OCI-LY7 (cell line): Measurements from ENCODE around the gene CRK. TPM values are rescaled to one million over a fixed set of nuclear protein-coding genes. Genes with fewer than 3 reads are reported as not detected.
A peak's percentile ranks its signal among the peaks of the same experiment; 100 is the strongest.
"Not testable (repeated sequence)": the region's sequence is repeated elsewhere in the genome, so short reads cannot be mapped to it uniquely, and the experiment has no call there.

ENCODE experiments used
- BruUV-seq: library from RNA; stranded (reverse); fragments of 400-500 nt; replicated peaks from 2 replicates; lab custom pipeline; 2021; lab: Mats Ljungman, UMichigan
- CTCF ChIA-PET: fragments of 300-600 bp; sonication (Branson Sonifier 250); formaldehyde crosslinking; loops from one replicate; lab custom pipeline; 2022; ENCODE audit warnings: antibody characterized with exemption; ENCODE audit not compliant: unreplicated experiment; lab: Charles Lee
- POLR2A ChIA-PET: fragments of 300-600 bp; sonication (Branson Sonifier 250); formaldehyde crosslinking; loops from one replicate; lab custom pipeline; 2022; ENCODE audit warnings: antibody characterized with exemption; lab: Charles Lee
- DNase-seq: peaks from one replicate; pipeline ENCODE4 v3.0.0-alpha.2; 2015; ENCODE audit warnings: low spot score
- H2AFZ ChIP-seq: fragments of 200-600 bp; sonication (generic), shearing (Covaris generic); 2 replicates; pipeline ENCODE4 v1.6.1; 2014; ENCODE audit warnings: mild to moderate bottlenecking, antibody characterized with exemption, low read length, moderate library complexity
- H3K27ac ChIP-seq: fragments of 200-600 bp; sonication (generic); 2 replicates; pipeline ENCODE4 v1.5.1; 2014; ENCODE audit warnings: mixed run types, low read depth, mild to moderate bottlenecking, moderate library complexity, low read length, inconsistent platforms; ENCODE audit not compliant: poor library complexity, severe bottlenecking
- H3K36me3 ChIP-seq: fragments of 200-600 bp; sonication (generic); 2 replicates; pipeline ENCODE4 v1.6.1; 2014; ENCODE audit warnings: mild to moderate bottlenecking, antibody characterized with exemption, low read length, moderate library complexity, mixed read lengths; ENCODE audit not compliant: insufficient read depth
- H3K4me1 ChIP-seq: fragments of 200-600 bp; sonication (generic); 2 replicates; pipeline ENCODE4 v1.5.1; 2014; ENCODE audit warnings: mild to moderate bottlenecking, low read length; ENCODE audit not compliant: insufficient read depth, poor library complexity, severe bottlenecking
- H3K4me2 ChIP-seq: fragments of 200-600 bp; sonication (generic); 2 replicates; pipeline ENCODE4 v1.6.1; 2014; ENCODE audit warnings: mild to moderate bottlenecking, low read length
- H3K4me3 ChIP-seq: fragments of 200-600 bp; sonication (generic); 2 replicates; pipeline ENCODE4 v1.5.1; 2014; ENCODE audit warnings: mild to moderate bottlenecking, low read depth, low read length; ENCODE audit not compliant: poor library complexity, severe bottlenecking
- H3K79me2 ChIP-seq: fragments of 200-600 bp; sonication (generic); 2 replicates; pipeline ENCODE4 v1.6.1; 2016; ENCODE audit warnings: low read depth, mild to moderate bottlenecking, low read length, moderate library complexity, mixed read lengths; ENCODE audit not compliant: insufficient read depth
- H3K9me2 ChIP-seq: fragments of 200-600 bp; sonication (generic); 2 replicates; pipeline ENCODE4 v1.6.1; 2016; ENCODE audit warnings: mild to moderate bottlenecking, low read length, mixed read lengths; ENCODE audit not compliant: insufficient read depth
- H3K9me3 ChIP-seq: fragments of 200-600 bp; sonication (generic); 2 replicates; pipeline ENCODE4 v1.6.1; 2014; ENCODE audit warnings: mild to moderate bottlenecking, mixed run types, low read length, mixed read lengths
- H4K20me1 ChIP-seq: fragments of 200-600 bp; sonication (generic); 2 replicates; pipeline ENCODE4 v1.6.1; 2014; ENCODE audit warnings: mild to moderate bottlenecking, antibody characterized with exemption, low read length, moderate library complexity, mixed read lengths; ENCODE audit not compliant: insufficient read depth
- CTCF ChIP-seq: fragments of 200-600 bp; sonication (generic); conservative IDR thresholded peaks from 2 replicates; pipeline ENCODE4 v1.5.1; 2014; ENCODE audit warnings: mild to moderate bottlenecking, antibody characterized with exemption, low read length, moderate library complexity, mixed read lengths
- EZH2phosphoT487 ChIP-seq: fragments of 200-600 bp; sonication (generic); IDR thresholded peaks from 2 replicates; pipeline ENCODE4 v1.6.1; 2018; ENCODE audit warnings: low read depth, borderline replicate concordance, mild to moderate bottlenecking, mixed run types, antibody characterized with exemption, low read length, moderate library complexity, mixed read lengths
- intact Hi-C: fragments of 100-400 bp; cut with micrococcal nuclease; formaldehyde crosslinking; loops from one replicate; pipeline ENCODE4 v1.10.0; 2022; ENCODE audit not compliant: unreplicated experiment
- total RNA-seq, 2 experiments: library from RNA; depleted of rRNA in 1 of 2; stranded (reverse); fragments of >200 nt in 1 of 2; shearing (Covaris generic) in 1 of 2; gene quantifications; 2 replicates each; pipeline ENCODE4 v1.2.3, GENCODE V29; 2014 to 2022

CRK gene
- total RNA-seq, 2 experiments from 2014 or later = 30.4 to 32.0 TPM

GRCh38 chr17:1398931-1399678 lies 56.9 kb downstream of the CRK start:
- ChIA-PET POLR2A (interaction anchor here (0.7 kb wide), 1 partner anchor 117 kb away, joined by 3 read pairs; the partner anchor contains the start of gene INPP5K), CTCF (no interaction called here)
- no peaks in the 10 kb centered on the region for H3K9me3 ChIP-seq
- no peak overlapping the region for H2AFZ ChIP-seq
- intact Hi-C loops = loop anchor here (1.0 kb wide), 1 partner anchor 34 kb away; no protein-coding TSS in a partner anchor
- peaks cover 58% of the 10 kb centered on the region for H3K79me2 ChIP-seq
- peaks cover 34% of the 10 kb centered on the region for H3K4me1 ChIP-seq
- H3K9me2 ChIP-seq = no peaks in the 10 kb centered on the region
- H4K20me1 ChIP-seq = peaks cover 22% of the 10 kb centered on the region
- no TSS peak for BruUV-seq
- peak overlapping the region; percentile 97 for H3K4me3 ChIP-seq
- peak; percentile 63 for DNase-seq
- H3K36me3 ChIP-seq = peaks cover 49% of the 10 kb centered on the region
- peak overlapping the region; percentile 90 for H3K4me2 ChIP-seq
- TF ChIP-seq EZH2phosphoT487 (no peak), CTCF (no peak)
- H3K27ac ChIP-seq = peak overlapping the region; percentile 72

GRCh38 chr17:1398028-1398427 lies 58.0 kb downstream of the CRK start:
- Histone ChIP-seq H3K79me2 (peaks cover 69% of the 10 kb centered on the region), H4K20me1 (peaks cover 31% of the 10 kb centered on the region), H3K4me3 (peak overlapping the region; percentile 97), H3K4me1 (peaks cover 45% of the 10 kb centered on the region), H3K27ac (no peak overlapping the region), H3K4me2 (peak overlapping the region; percentile 90), H2AFZ (no peak overlapping the region), H3K9me3 (no peaks in the 10 kb centered on the region), H3K36me3 (peaks cover 56% of the 10 kb centered on the region), H3K9me2 (no peaks in the 10 kb centered on the region)
- ChIA-PET POLR2A (interaction anchor here (0.8 to 1.2 kb wide), 4 partner anchors 33 to 90 kb away, joined by 3 to 4 read pairs (median 3); no protein-coding TSS in a partner anchor), CTCF (no interaction called here)
- BruUV-seq = no TSS peak
- intact Hi-C loops = no loop called here
- no peak for DNase-seq
- no peak for TF ChIP-seq CTCF
- no peak for TF ChIP-seq EZH2phosphoT487

GRCh38 chr17:1395876-1396665 lies 60.0 kb downstream of the CRK start:
- H3K27ac ChIP-seq, DNase-seq, intact Hi-C loops, H3K4me3 ChIP-seq, H3K9me3 ChIP-seq, H3K9me2 ChIP-seq, H3K4me2 ChIP-seq, BruUV-seq, H2AFZ ChIP-seq: not testable (repeated sequence)
- H4K20me1 ChIP-seq = peaks cover 34% of the 10 kb centered on the region
- H3K36me3 ChIP-seq = peaks cover 70% of the 10 kb centered on the region
- H3K79me2 ChIP-seq = peaks cover 88% of the 10 kb centered on the region
- CTCF ChIA-PET = interaction anchor here (0.9 kb wide), 1 partner anchor 31 kb away, joined by 3 read pairs; no protein-coding TSS in a partner anchor
- POLR2A ChIA-PET = interaction anchor here (0.6 kb wide), 1 partner anchor 39 kb away, joined by 4 read pairs; no protein-coding TSS in a partner anchor
- H3K4me1 ChIP-seq = peaks cover 64% of the 10 kb centered on the region
